ENCODE data around the gene NOTCH1. TPM values are rescaled to one million over a fixed set of nuclear protein-coding genes. Genes with fewer than 3 reads are reported as not detected.

Gene NOTCH1
- polyA plus RNA-seq, 3 donors = 23.6 to 40.9 (median 36.2) TPM

- DNase-seq (ENCODE audit: extremely low read depth in 1 of 11, low read depth in 9 of 11, low spot score in 4 of 11) = no peak
Observed at GRCh38 chr9:136539427-136540421, 6.1 kb downstream of the NOTCH1 start.

- DNase-seq (ENCODE audit: extremely low read depth in 1 of 11, low read depth in 9 of 11, low spot score in 4 of 11) = no peak
Observed at GRCh38 chr9:136538599-136539426, 7.0 kb downstream of the NOTCH1 start.

GRCh38 chr9:136537896-136538598, 7.8 kb downstream of the NOTCH1 start:
- DNase-seq (ENCODE audit: extremely low read depth in 1 of 11, low read depth in 9 of 11, low spot score in 4 of 11) = no peak

- DNase-seq (ENCODE audit: extremely low read depth in 1 of 11, low read depth in 9 of 11, low spot score in 4 of 11) = no peak
Observed at GRCh38 chr9:136537411-136537810, 8.4 kb downstream of the NOTCH1 start.

- no peak for DNase-seq (ENCODE audit: extremely low read depth in 1 of 11, low read depth in 9 of 11, low spot score in 4 of 11)
Observed at GRCh38 chr9:136536721-136537241, 9.1 kb downstream of the NOTCH1 start.

- DNase-seq (ENCODE audit: extremely low read depth in 1 of 11, low read depth in 9 of 11, low spot score in 4 of 11) = no peak
Observed at GRCh38 chr9:136536051-136536720, 9.7 kb downstream of the NOTCH1 start.

- no peak for DNase-seq (ENCODE audit: extremely low read depth in 1 of 11, low read depth in 9 of 11, low spot score in 4 of 11)
Observed at GRCh38 chr9:136535070-136535469, 10.8 kb downstream of the NOTCH1 start.

- DNase-seq (ENCODE audit: extremely low read depth in 1 of 11, low read depth in 9 of 11, low spot score in 4 of 11) = no peak
Observed at GRCh38 chr9:136534366-136534765, 11.5 kb downstream of the NOTCH1 start.

GRCh38 chr9:136533775-136534157, 12.1 kb downstream of the NOTCH1 start:
- no peak for DNase-seq (ENCODE audit: extremely low read depth in 1 of 11, low read depth in 9 of 11, low spot score in 4 of 11)

GRCh38 chr9:136532799-136533774, 12.8 kb downstream of the NOTCH1 start:
- DNase-seq (ENCODE audit: extremely low read depth in 1 of 11, low read depth in 9 of 11, low spot score in 4 of 11) = no peak

GRCh38 chr9:136531904-136532798, 13.7 kb downstream of the NOTCH1 start:
- no peak for DNase-seq (ENCODE audit: extremely low read depth in 1 of 11, low read depth in 9 of 11, low spot score in 4 of 11)

- no peak for DNase-seq (ENCODE audit: extremely low read depth in 1 of 11, low read depth in 9 of 11, low spot score in 4 of 11)
Observed at GRCh38 chr9:136531186-136531903, 14.5 kb downstream of the NOTCH1 start.

- DNase-seq (ENCODE audit: extremely low read depth in 1 of 11, low read depth in 9 of 11, low spot score in 4 of 11) = no peak
Observed at GRCh38 chr9:136530461-136531089, 15.3 kb downstream of the NOTCH1 start.

- DNase-seq (ENCODE audit: extremely low read depth in 1 of 11, low read depth in 9 of 11, low spot score in 4 of 11) = no peak
Observed at GRCh38 chr9:136529516-136530460, 16.1 kb downstream of the NOTCH1 start.
